HG02759 (cell line): ENCODE measurements around the gene RABGAP1.
A peak's percentile ranks its signal among the peaks of the same experiment; 100 is the strongest.

Experiments used
- ATAC-seq: cut with Tn5 transposase; IDR thresholded peaks from one replicate; pipeline ENCODE4 v1.9.1; 2021; ENCODE audit warnings: mild to moderate bottlenecking, moderate library complexity; ENCODE audit not compliant: unreplicated experiment

Gene RABGAP1

GRCh38 chr9:122944960-122945888 is 4.4 kb downstream of the RABGAP1 start:
- ATAC-seq: no peak

GRCh38 chr9:122946461-122947005 is 5.7 kb downstream of the RABGAP1 start:
- ATAC-seq: no peak

GRCh38 chr9:122948313-122948712 is 7.5 kb downstream of the RABGAP1 start:
- ATAC-seq: no peak

DNA sequence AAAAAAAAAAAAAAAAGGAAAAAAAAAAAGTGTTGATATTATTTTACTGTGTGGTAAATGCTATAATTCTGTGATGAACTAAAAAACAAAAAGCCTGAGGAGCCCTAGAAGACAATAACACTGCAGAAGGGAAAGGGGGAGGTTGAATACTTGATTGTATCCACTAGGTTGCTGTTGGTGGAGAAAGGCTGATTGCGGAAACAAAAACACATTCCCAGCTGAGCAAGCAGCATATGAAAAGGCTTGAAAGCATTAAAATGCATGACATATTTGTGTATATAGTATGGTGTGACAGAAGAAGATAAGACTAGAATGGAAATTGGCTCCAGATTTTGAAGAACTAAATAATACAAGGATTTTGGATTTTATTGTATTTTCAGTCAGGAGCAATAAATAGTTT is 8.9 kb downstream of the RABGAP1 start:
- no peak for ATAC-seq

DNA sequence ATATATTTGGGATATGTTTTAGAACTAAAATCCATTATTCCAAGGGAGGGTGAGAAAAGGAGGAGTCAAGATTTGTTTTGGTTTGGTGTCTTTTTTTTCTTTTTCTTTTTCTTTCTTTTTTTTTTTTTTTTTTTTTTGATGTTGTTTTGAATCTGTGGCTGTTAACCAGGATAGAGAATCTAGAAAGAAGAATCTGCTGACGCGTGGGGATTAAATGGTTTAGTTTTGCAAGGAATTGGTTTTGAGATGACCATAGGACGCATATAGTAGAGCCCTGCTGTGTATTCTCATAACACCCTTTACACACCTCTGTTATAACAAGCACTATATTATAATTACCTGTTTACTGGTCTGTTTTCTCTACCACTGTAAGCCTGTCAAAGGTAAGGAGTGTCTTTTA is 9.4 kb downstream of the RABGAP1 start:
- no peak for ATAC-seq

DNA sequence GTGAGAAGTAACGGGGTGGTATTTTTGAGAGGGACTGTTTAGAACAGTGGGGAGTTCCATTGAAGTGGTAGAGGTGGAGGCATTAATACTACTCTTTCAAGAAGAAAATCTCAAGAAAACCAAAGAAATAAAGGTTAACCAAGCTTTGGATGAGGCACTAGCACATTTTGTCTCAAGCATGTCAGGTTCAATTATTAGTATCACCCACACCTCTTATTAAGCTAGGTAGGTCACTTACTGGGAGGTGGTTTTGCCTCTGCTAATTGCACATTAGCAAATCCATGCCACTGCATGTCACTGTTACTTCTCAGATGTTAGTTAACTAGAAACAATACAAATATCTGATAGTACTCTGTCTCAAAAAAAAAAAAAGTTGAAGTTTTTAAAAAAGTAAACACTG is 10.2 kb downstream of the RABGAP1 start:
- ATAC-seq: no peak

DNA sequence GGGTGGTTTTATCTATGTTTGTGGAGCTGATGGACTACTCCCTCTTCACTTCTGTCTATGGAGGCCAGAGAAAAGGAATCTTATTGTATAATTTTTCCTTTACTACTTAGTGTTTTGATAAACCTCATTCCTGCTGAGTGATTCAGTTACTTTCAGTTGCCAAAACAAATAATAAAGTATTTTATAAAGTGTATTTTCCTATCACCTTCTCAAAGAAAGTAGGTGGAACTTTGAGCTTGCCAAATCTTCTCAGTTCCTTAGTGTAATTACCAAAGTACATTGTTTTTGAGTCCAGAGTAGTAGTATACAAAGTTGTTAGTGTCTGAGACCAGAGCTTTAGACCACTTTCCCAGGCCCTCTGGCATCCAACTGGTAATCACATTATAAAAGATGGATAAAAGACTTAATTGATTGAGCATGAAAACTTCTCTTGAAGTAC is 13.5 kb downstream of the RABGAP1 start:
- ATAC-seq: no peak

DNA sequence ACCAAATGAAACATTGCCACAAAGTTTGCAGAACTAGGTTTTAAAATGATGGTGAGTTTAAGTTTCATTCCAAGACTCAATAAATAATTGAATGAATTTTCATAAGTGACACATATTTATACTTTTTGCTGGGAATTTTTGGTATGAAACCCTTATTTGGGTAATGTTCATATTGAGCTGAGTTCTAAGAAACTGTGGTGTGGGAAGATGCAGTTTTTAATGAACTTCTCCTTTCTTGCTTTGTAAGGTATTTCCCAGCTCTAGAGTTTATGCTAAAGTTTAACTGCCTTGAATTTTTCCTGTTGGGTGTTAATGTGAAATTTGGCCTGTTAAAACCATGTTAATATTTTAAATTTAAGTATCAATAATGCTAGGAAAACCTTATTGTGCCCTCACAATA is 15.1 kb downstream of the RABGAP1 start:
- no peak for ATAC-seq

DNA sequence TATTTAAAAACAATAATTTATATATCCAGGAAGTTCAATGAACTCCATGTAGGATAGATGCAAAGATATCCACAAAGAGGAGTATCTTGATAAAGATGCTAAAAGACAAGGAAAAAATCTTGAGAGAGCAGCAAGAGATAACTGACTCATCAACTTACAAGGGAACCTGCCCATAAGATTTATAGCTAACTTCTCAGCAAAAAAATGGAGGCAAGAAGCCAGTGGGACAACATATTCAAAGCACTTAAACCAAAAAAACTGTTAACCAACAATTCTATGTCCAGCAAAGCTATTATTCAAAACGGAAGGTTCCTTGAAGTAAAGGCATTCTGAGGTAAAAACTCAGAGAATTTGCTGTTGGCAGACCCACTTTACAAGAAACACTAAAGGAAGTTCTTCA is 20.3 kb downstream of the RABGAP1 start:
- ATAC-seq: no peak

- ATAC-seq: no peak
Observed at GRCh38 chr9:122975196-122975595, 34.4 kb downstream of the RABGAP1 start.

DNA sequence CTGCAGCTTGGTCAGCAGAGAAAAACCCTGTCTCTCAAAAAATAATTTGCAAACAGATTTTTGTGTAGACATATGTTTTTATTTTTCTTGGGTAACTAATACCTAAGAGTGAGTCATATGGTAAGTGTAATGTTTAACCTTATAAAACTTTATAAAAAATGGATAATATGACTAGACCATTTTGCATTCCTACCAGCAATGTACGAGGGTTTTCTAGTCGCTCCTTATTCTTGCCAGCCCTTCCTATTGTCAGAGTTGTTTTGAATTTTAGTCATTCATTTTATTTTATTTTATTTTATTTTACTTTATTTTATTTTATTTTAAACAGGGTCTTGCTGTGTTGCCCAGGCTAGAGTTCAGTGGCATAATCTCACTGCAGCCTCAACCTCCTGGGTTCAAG is 37.8 kb downstream of the RABGAP1 start:
- ATAC-seq: no peak

DNA sequence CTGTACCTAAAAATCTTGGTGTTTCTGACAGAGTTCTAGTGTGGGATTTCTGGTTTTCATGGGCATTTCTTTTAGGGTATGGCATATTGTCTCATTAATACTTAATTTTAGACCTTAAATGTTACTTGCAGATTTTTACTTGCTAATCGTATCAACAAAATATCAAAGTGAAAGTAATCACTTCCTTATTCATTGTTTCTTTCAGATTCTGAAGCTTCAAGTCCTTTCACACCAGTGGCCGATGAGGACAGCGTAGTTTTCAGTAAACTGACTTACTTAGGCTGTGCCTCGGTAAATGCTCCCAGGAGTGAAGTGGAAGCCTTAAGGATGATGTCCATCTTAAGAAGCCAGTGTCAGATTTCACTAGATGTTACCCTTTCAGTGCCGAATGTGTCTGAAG is 45.2 kb downstream of the RABGAP1 start:
- no peak for ATAC-seq

DNA sequence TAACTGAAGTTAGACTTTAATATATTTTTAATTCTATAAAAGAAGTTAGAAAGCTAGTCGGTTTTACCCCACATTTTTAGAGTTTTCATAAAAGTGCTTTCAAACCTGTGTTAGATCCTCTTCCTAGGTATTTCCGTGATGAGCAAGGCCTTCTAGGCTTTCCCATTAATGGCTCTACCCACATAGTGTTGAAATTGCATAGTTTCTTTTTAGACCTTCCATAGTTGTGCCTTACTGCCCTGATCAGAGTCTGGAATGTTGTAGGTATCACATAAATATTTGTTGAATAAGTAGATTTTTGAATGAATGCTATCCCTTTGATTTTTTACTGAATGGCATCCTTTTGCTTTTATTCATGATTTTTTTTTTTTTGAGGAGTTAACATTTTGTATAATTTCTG is 47.3 kb downstream of the RABGAP1 start:
- no peak for ATAC-seq

- peak; percentile 71 for ATAC-seq
Observed at GRCh38 chr9:122988920-122989621, 48.3 kb downstream of the RABGAP1 start.

- no peak for ATAC-seq
Observed at GRCh38 chr9:122991370-122991830, 50.6 kb downstream of the RABGAP1 start.

DNA sequence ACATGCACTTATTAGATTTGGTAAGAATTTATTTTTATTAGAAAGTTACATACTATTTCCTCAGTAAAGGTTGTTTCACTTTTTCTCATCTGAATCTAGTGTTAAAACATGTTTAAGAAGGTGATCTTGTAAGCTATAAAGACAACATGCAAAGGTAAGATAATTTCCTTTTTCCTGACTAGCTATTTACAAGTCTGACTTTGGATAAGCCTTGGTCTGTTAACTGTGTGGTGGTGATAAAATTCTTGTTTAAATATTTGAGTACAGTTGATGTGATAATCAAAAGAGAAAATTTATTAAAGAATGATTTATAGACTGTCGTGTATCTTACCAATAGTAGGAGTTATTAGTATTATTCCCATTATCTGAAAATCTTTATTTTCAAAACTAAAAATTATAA is 55.8 kb downstream of the RABGAP1 start:
- ATAC-seq: no peak

DNA sequence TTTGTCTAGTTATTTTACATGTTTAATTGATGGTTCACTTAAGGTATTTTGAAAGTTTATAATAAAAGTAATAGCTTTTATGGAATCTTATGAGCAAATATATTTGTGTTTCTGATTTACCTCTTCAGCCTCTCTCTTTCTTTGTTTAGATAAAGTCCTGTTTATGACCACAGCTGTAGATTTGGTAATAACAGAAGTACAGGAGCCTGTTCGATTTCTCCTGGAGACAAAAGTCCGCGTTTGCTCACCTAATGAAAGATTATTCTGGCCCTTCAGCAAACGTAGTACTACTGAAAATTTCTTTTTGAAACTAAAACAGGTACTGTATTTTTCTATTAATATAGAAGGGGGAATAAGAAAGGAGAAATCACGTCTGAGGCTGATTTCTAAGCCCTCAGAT is 57.6 kb downstream of the RABGAP1 start:
- ATAC-seq: no peak

DNA sequence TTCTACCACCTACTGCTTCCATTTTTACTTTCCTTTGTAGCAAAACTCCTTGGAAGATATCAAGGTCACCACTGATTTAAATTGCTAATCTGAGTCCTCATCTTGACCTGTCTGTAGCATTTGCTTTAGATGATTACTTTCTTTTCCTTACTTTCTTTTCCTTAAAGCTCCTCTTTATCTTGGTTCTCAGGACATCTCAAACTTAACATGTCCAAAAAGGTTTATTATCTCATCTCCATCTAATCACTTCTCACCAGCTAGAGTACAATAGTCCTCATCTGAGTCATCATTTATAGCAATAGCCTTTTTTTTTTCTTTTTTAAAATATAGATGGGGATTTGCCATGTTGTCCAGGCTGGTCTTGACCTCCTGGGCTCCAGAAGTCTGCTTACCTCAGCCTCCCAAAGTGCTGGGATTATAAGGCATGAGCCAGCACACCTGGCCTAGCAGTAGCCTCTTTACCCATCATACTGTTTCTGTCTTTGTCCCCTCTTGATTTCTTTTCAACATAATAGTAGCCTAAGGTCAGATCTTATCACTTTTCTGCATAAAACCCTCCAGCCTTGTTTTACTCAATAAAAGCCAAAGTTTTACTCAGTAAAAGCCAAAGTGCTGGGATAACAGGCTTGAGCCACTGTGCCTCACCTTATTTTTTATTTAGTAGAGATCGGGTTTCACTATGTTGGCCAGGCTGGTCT is 59.7 kb downstream of the RABGAP1 start:
- ATAC-seq: no peak

DNA sequence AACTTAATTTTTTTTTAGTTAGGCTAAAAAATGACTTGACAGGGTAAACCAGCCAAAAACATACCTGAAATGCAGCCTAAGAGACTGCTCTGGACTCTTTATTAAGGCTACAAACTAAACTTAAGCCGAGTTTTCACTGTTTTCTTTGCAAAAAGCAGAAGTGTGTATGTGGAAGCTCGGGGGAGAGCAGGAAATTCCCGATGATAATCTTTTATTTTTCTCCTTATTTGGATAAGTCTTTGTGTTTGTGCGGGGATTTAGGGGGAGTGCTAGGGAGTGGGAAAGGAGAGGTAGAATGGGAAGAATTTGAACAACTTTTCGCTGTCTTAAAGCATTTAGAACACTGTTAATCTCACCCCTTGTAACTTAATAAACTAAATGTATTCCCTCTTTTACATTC is 61.9 kb downstream of the RABGAP1 start:
- no peak for ATAC-seq

- ATAC-seq: no peak
Observed at GRCh38 chr9:123003466-123003865, 62.6 kb downstream of the RABGAP1 start.

- ATAC-seq: no peak
Observed at GRCh38 chr9:123005964-123006363, 65.1 kb downstream of the RABGAP1 start.
